Stimulated activated CD4-positive, alpha-beta T cell treated with anti-CD3 and anti-CD28 coated beads, Interleukin-2, amount 100 ng/mL, for 48 hours (primary cell): ENCODE data around the gene CD58.
A peak's percentile ranks its signal among the peaks of the same experiment; 100 is the strongest.

Source experiments
- DNase-seq, 2 donors: peaks; one replicate each; pipeline ENCODE4 v3.0.0-alpha.2; 2020

Gene CD58

DNA sequence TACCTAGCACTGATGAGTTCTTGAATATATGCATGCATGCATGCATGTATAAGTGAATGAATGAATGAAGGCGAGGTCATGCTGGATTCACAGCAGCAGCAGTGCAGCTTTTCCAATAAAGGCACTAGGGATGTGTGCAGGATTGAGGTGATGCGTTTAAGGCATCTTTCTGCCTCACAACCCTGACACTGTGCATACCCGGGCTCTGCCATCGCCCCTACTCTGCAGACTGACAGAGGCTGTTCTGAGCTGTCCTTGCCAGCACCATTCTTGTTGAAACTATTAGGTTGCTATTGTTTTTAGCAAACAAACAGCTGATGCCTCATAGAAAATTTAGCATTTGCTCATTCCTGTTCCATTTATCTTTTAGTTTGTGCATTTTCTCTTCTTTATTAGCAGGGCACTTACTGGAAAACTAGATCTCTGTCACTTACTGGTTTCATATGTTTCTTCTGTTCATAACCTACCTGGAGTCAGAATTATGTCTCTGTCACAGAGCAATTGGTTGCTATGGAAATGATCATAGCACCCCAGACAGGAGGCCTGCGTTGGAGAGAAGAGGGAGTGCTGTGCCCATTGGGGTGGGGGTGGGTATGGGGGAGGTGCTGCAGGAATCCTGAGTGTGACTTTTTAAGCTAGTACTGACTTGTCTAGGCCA is 79.0 kb downstream of the CD58 start:
- DNase-seq, result no peak

GRCh38 chr1:116490588-116490987 is 80.2 kb downstream of the CD58 start:
- DNase-seq, result no peak

DNA sequence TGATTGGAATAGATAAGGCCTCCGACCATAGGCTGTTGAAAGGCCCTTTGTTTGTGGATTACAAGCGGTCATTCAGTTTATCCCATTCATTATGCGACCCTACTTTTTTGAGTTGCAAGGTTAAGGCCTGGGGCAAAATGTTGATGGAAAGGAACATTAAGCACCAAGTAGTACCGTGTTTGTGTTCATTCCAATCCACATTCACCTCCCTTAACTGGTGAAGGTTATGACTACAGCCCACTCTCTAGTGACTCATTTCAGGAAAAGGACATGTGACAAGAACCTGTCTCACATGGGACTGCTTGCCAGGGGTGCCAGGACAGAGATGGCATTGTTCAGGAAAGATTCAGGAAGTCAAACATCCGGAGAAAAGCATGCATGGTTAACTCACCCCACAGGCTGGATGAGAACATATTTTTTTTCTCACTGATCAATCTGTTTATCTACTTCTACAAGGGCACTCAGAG is 81.6 kb downstream of the CD58 start:
- DNase-seq, result no peak

GRCh38 chr1:116488071-116488470 is 82.8 kb downstream of the CD58 start:
- no peak for DNase-seq

DNA sequence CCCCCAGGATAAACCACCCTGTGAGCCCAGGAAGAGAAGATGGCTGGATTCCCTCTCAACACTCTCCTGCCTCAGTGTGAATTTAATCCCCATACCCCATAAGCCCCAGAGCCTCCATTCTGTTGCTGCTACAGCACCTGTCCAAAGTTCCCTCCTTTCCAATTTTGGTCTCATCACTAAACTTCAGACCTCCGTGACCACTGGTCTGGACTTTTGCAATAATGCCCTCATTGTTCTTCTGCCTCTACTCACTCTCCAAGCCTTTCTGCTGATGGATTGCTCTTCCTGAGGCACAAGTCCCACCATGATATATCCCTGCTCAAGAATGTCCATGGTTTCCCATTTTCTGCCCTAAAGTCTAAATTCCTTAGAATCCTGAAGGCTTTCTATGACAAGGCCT is 83.2 kb downstream of the CD58 start:
- no peak for DNase-seq

- DNase-seq, result no peak
Measured at GRCh38 chr1:116487031-116487430, 83.8 kb downstream of the CD58 start.

DNA sequence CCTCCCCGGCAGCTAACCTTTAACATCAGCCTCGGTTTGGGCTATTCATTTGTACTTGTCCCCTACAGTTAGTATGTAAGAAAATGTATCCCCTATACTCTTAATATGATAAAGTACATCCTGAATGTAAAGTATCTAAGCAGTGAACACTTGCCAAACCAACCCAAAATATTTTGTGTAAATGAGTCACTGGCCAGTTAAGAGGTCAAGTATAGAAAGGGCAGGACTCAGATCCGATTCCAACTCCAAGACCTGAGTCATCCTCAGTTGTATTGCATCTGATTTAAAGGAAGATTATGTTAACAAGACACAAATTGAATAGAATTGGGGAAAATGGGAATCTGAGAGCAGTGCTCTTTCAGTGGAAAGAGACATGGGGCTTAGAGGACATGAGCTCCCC is 84.4 kb downstream of the CD58 start:
- DNase-seq, result no peak

DNA sequence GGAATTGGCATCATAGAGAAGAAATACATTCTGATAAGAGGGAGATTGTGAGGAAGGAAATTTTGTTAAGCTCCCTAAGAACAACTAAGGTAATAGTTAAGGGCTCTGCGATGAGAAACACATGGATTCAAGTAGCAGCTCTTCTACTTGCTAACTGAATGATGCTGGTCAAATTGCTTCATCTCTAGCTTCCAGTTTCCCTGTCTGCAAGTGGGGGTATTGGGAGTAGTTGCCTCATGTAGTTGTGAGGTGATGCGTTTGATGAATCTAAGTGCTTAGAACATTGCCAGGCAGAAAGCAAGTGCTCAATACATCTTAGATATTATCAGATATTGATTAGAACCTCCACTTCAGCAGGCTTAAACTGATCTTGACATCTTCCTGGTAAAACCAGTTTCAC is 84.8 kb downstream of the CD58 start:
- no peak for DNase-seq

DNA sequence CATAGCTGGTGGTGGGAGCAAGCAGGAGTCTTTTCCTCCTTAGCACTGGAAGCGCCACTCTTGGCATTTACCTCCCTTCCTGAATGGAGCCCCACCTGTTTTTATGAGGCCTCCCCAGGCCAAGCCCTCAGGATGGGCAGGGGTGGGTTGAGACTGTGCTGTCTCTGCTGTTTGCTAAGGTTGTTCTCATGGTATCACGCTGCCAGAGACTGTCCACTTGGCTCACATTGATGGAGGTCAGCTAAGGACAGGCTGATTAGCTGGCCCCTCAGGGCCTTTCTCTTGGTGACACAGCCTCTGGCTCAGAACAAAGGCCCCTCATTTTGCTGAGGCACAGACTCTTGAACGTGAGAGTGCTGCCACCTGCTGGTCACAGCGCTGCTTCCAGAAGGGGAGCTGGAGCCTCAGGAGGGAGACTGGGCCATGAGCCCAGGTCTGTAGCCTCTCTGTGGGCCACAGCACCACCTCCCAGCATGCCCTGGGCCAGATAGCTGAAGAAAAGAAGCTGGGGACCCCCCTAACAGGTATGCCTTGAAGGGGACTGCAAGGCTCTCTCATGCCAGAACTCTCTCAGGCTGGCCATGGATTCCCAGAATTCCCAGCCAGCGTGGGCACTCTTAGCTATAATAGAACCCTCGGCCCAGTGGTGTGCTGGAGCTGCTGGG is 85.6 kb downstream of the CD58 start:
- peak; percentile 88 to 91 for DNase-seq

- no peak for DNase-seq
Measured at GRCh38 chr1:116483481-116484309, 87.1 kb downstream of the CD58 start.

DNA sequence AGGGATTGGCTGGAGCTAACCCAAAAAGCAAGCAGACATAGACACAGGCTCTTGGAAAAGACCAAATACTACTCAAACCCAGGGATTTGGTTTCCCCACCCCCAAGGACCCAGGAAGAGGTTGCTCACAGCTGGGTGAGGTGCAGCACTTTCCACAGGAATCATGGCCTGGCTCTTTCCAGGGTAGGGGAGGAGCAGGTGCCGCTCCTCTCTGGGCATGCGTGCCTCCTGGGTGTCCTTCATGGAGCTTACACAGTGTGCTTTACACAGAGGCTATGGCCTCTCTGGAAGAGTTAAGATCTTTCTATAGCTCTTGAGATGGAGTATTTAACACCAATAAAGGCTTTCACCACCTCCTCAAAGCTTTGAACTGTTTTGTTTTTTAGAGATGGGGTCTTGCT is 88.3 kb downstream of the CD58 start:
- DNase-seq, result no peak

DNA sequence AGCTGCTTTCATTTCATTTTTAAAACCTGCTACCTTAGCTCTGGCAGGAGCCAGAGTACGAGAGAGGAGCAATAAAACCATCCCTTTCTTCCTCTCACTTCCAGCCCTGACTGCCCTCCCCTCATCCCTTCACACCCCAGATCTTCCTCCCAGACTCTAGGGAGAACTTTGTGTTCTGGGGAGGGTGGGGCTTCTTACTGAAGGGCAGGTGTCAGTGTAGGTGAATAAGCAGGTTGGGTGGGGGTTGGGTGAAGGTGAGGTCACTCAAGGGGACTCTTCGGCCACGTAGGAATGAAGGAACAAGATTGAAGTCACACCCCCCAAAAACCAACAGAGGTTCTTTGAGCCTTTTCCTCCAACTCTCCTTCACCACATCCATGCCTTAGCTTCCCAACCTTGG is 88.9 kb downstream of the CD58 start:
- no peak for DNase-seq

DNA sequence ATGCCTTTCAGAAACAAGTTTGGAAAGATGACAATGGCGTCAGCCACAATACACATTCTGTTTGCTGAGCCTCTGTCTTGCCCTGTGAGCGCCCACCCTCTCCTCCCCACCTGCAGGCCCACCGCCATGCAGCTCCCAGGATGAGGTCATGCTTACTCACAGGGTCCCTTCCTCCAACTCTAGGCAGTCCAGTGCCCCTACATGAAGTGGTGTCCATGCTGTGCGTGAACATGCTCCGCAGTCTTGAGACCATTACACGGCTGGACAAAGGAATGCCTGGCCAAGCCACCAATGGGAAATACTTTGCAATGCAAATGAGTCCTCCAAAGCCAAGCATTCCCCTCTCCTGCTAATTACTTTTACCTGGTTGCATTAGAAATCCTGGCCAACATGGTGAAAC is 92.2 kb downstream of the CD58 start:
- DNase-seq, result no peak

DNA sequence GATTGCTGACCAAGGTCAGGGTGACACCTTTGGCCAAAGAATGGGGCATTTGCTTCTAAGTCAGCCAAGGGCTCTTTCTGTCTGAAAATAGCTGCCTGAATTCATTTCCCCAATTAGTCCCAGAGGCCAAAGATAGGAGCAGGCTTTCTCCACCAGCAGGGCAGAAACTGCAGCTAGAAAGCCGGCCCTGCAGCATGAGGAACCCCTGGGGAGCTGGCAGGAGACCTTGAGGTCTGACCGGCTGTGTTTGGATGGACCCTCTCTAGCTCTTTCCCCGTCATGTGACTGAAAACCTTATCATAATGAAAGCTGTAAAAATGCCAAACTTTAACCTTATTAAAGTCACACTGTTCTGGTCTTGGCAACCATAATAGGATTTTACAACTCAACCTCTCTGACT is 93.4 kb downstream of the CD58 start:
- DNase-seq, result no peak

DNA sequence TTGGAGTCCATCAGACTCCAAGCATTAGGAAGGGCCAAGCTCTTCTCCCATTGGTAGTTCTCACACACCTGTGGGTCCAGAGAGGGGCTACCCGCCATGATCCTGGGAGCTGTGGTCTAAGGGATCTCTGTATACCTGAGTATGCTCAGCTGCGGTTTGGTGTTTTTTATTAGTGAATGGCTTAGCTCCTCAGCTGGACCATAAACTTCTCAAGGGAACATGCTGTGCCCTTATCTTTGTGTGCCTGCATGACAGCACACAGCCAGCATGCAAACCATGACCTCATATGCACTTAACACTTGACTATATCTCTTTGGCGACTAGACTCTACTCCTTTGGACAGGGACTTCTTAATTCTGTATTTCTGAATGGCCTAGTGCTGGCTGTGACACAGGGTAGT is 94.5 kb downstream of the CD58 start:
- no peak for DNase-seq

GRCh38 chr1:116475850-116476218 is 95.0 kb downstream of the CD58 start:
- DNase-seq, result no peak

DNA sequence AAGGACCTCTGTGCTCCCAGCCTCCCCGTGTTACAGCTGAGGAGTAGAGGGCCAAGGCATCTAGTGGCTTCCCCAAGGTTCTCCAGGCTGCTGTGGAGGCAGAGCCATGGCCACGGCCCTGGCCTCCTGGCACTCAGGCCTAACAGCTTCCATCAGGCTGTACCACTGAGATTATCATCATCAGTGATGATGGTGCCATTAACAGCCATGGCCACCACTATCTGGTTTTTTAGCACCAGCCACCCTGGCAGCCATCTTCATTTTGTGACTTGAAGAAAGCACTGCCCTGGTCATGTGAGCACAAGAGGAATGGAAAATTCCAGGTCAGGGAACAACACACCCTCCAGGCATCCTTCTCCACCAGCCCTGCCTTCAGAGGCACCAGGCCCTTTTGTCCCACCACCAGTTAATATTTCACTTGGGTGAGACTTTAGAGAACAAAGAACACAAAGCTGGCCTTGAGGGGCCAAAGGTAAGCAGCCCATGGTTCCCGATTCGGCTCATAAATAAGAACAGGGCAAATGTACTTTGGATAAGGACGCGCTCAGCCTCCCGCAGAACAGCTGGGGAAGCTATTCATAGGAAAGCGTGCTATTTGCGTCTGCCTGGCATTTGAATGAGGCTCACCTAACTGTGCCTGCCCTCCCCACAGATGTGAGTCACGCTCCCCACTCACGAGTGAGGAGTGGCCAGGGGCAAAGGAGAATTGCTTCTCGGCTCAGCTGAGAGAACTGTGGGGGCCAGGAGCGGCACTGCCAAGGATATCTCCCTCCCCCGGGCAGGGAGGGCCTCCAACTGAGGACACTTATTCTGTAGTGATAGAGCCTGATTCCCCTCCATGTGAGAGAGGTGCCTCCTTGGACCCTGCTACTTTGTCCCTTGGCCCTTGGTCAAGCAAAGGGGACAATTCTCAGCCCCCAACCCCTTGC is 95.6 kb downstream of the CD58 start:
- no peak for DNase-seq

GRCh38 chr1:116472431-116472961 is 98.3 kb downstream of the CD58 start:
- DNase-seq, result no peak

- no peak for DNase-seq
Measured at GRCh38 chr1:116471241-116471640, 99.6 kb downstream of the CD58 start.

GRCh38 chr1:116470671-116471070 is 100.2 kb downstream of the CD58 start:
- no peak for DNase-seq

- no peak for DNase-seq
Measured at GRCh38 chr1:116466810-116467557, 103.8 kb downstream of the CD58 start.
